ENCODE results near the gene CYP4B1. TPM values are rescaled to one million over a fixed set of nuclear protein-coding genes. Genes with fewer than 3 reads are reported as not detected.

The CYP4B1 gene
- total RNA-seq, 4 donors from 2014 or later = 188 to 420 (median 269) TPM

DNA sequence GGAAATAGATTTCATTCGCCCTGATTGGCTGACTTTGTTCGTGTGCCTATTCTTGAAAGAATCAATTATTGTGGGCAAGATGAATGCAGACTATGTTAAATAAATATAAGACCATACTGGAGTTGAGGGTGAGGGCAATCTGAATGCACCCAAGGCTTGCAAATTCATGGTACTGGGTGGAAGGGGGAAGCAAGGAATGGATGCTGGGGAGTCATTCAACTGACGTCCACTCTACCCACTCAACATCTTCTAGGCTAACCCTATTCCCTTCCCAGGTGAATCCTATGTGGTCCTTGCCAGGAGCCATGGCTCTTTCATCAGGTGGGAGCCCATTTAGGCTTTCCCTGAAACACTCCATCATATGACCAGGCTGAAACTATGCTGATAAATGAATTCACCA is 5.7 kb upstream of the CYP4B1 start:
- TF ChIP-seq, protein P1, sequence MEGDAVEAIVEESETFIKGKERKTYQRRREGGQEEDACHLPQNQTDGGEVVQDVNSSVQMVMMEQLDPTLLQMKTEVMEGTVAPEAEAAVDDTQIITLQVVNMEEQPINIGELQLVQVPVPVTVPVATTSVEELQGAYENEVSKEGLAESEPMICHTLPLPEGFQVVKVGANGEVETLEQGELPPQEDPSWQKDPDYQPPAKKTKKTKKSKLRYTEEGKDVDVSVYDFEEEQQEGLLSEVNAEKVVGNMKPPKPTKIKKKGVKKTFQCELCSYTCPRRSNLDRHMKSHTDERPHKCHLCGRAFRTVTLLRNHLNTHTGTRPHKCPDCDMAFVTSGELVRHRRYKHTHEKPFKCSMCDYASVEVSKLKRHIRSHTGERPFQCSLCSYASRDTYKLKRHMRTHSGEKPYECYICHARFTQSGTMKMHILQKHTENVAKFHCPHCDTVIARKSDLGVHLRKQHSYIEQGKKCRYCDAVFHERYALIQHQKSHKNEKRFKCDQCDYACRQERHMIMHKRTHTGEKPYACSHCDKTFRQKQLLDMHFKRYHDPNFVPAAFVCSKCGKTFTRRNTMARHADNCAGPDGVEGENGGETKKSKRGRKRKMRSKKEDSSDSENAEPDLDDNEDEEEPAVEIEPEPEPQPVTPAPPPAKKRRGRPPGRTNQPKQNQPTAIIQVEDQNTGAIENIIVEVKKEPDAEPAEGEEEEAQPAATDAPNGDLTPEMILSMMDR (IDR thresholded peaks at IDR 0.05) = no peak
- ATAC-seq (ENCODE audit: low FRiP score) (no peak), DNase-seq (ENCODE audit: low spot score) (no peak)

DNA sequence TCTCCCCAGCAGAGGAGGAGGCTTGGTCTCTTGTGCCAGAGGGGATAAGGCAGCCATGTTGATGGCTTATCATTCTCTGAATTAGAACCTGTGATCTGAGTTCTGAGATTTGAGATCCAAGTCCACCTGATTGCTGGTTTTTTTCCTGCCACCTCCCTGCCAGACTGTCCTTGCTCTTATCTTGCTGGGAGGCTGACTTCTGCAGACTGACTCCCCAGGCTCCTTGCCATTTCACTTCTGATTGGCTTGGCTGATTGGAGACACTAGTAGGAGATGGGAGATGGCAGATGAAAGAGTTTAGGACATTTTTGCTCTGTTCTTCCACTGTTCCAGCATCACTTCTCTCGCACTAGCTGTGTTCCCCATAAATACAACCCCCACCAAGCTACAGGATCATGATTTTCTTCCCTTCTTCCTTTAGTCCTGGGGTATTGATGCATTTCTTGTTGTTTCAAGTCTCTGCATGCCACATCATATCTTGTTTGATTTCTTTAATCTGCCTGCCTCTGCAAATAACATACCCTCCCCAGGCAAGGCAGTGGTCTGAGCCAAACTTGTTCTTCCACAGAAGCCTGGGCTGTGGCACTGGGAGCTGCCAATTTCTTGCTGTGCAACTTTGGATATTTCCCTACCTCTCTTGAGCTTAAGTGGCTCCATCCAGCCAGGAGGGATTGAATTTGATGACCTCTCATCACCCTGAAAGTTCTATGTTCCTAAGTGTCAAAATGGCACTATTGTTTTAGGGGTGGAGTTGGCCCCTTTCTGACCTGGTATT is 963 bp upstream of the CYP4B1 start:
- TF ChIP-seq, protein P1 (IDR thresholded peaks at IDR 0.05) = no peak
- ATAC-seq (ENCODE audit: low FRiP score) = no peak
- DNase-seq (ENCODE audit: low spot score) = no peak

DNA sequence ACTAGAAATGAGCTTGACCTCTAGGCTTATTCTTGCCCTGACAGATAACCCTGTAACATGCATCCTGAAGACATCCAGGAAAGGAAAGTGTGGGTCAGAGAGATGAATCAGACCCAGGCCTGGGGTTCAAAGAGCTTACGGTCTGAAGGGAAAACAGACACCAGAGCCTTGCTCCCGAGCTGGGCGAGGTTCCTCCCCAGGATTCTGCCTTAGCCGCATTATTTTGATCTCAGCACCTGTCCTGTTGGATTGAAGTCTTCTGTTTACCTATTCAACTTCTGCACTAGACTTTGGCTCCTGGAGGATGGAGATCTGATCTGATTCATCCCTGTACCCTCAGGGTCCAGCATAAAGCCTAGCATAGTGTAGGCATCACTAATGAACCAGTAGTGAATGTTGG is 1.9 kb downstream of the CYP4B1 start:
- ATAC-seq (ENCODE audit: low FRiP score) (no peak), DNase-seq (ENCODE audit: low spot score) (no peak)
- TF ChIP-seq, protein P1 (IDR thresholded peaks at IDR 0.05) = no peak

DNA sequence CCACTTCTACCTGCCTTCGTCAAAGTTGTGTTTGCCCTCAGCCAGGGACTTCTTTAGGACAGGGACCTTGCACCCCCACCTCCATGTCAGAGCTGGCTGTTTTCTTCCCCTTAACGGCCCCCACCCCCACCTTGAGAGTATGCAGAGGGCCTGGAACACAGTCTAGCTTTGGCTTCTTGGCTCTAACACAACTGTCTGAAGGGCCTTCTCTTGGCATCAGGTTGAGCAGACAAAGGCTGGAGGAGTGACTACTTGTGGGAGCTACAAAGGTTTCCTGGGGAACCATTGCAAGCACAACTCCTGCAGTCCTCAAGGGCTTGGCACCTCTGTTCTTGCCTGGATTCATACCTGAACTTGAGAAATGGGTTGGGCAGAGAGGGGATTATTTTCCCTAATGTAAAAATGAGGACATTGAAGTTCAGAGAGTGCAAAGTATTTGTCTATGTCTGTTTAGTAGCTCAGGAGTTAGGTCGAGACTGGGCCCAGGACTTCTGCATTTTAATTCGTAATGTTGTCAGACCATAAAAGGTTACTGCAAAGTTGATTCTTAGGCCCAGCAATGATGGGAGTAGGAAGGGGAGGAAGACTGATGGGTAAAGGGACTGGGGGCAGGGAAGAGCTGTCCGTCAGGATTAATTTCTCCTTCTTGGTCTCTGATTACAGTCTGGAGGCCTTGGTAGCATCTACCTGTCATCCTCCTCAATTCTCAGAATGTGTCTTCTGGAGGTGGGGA is 2.6 kb downstream of the CYP4B1 start:
- ATAC-seq (ENCODE audit: low FRiP score) (no peak), DNase-seq (ENCODE audit: low spot score) (no peak)
- TF ChIP-seq, protein P1 (IDR thresholded peaks at IDR 0.05) = no peak

DNA sequence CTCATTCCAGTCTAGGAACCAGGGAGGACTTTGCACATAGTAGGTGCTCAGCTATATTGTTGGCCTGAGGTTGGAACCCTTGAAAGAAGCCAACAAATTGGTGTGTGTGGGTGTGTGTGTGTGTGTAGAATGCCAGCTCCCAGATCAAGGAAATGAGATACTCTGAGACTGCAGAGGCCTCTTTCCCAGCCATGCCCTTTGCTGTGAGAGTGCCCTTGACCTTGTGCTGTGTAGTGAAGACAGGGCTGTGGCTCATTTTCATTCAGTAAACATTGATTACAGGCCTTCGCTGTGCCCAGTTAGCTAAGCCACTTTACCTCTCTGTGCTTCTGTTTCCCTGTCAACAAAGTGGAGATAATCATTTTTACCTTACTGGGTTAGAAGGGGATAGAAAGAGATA is 3.2 kb downstream of the CYP4B1 start:
- DNase-seq (ENCODE audit: low spot score) (no peak), ATAC-seq (ENCODE audit: low FRiP score) (no peak)
- TF ChIP-seq, protein P1 (IDR thresholded peaks at IDR 0.05) = no peak

DNA sequence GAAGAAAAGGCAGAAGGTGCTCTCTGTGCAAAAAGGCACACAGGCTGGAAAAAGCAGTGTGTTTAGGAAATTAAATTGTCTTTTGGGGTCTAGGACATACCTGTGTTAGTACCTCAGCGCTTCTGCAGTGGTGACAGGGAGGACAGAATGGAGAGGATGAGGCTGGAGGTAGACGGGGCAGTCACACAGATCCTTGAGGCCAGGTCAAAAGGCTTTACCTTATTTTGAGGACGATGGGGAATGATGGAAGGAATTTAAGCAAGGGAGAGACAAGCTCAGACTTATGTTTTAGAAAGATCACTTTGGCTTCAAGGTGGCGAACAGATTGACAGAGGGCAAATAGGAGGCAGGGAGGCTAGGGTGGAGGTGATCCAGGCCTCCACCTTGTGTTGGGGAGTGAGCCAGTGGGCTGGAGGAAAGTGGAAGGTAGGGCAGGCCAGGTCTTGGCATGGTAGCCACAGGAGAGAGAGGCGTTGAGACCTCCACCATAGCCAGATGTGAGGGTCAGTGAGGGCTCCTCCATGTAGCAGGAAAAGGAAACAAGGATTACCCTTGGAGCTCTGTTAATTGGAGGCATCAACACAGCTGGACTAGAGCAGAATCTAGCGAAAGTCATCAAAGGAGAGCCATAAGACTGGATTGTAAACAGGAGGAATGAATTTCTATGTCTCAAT is 4.2 kb downstream of the CYP4B1 start:
- DNase-seq (ENCODE audit: low spot score) (no peak), ATAC-seq (ENCODE audit: low FRiP score) (no peak)
- TF ChIP-seq, protein P1 (IDR thresholded peaks at IDR 0.05) = no peak
